ENCODE results near the gene RALGPS1.

DNA sequence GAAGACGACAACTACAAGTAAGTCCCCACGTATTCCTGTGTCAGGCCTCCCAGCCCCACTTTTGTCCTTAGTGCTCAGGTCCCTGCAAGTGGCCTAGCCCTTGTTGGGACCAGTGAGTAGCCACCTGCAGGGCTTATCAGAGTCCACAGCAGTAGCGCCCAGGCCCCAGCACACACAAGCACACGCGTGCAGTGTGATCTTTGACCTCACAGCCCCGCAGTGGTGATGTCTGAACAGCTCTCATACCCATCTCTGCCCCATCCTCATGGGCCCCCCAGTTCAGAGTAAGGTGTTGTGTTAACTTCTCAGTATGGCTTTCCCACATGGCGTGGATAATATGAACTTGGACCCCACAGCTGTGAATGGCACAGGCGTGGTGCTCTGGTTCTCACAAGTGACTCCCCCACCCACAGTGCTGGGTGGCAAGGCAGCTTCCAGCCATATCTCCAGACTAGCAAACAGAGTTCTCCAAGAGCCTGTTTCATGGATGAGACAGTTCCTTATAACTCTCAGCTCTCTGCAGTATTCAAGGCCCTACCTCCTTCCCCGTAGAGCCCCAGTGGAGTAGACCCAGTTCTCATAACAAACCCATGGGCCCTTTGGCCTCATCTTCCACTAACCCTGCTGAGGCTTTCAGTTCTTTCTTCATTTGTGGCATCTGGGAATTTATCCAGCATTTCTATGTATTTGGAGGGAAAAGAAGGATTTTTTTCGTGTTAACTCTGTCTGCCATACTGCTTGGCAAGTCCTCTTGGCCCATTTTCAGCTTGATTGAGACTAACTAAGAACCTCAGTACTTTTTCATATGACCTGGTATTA lies 254.4 kb downstream of the RALGPS1 start:
- TF ChIP-seq EP300 (IDR thresholded peaks at IDR 0.05) (no peak), POLR2AphosphoS5 (IDR thresholded peaks at IDR 0.05) (no peak), POLR2A (IDR thresholded peaks at IDR 0.05) (no peak), CTCF (IDR thresholded peaks at IDR 0.05) (no peak)

Data from sigmoid colon (tissue), 4 donors.